ENCODE measurements around the gene MUC22. TPM values are rescaled to one million over a fixed set of nuclear protein-coding genes. Genes with fewer than 3 reads are reported as not detected.

MUC22 gene
- total and polyA plus RNA-seq, 2 of the 4 experiments (the other 2 are of a cell fraction) = 0.02 TPM; not detected in 1

DNA sequence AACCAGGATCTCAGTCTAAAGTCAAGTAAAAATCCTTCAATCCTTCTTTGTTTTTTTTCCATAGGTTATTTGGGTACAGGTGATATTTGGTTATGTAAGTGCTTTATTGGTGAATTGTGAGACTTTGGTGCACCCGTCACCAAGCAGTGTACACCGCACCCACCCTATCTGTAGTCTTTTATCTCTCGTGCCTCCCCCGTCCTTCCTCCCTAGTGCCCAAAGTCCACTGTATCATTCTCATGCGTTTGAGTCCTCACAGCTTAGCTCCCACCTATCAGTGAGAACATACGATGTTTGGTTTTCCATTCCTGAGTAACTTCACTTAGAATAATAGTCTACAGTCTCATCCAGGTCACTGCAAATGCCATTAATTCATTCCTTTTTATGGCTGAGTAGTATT, 879 bp downstream of the MUC22 start:
- no peak overlapping the region for H3K4me2 ChIP-seq (ENCODE audit: low read depth, low read length)
- no peak overlapping the region for H3K4me3 ChIP-seq (ENCODE audit: insufficient read depth, low read depth, low read length)
- DNase-seq (no peak), ATAC-seq (ENCODE audit: low read depth) (no peak)
- no peak overlapping the region for H2BK120ac ChIP-seq (ENCODE audit: low read depth, low read length)
- intact Hi-C loops (cut with micrococcal nuclease) (no loop called here), in situ Hi-C loops (cut with MboI; ENCODE audit: low sequenced_read_pairs) (no loop called here), dilution Hi-C loops (cut with HindIII; ENCODE audit: low sequenced_read_pairs, unreplicated experiment) (no loop called here)
- no peaks in the 10 kb centered on the region for H4K20me1 ChIP-seq (ENCODE audit: insufficient read depth, low read length)
- no peaks in the 10 kb centered on the region for H3K79me1 ChIP-seq (ENCODE audit: low read depth in 1 of 2, low read length in 2 of 2)
- H4K8ac ChIP-seq (ENCODE audit: low read depth in 2 of 2, low read length in 2 of 2) = no peak overlapping the region
- 81% methylated on average over 3 of the region's 6 CpGs; no CpG with 5 or more reads in 1 of the 2 experiments for WGBS, 2 experiments (ENCODE audit: extremely low coverage in 2 of 2, insufficient read length in 1 of 2)
- H3K36me3 ChIP-seq (ENCODE audit: control insufficient read depth, insufficient read depth, low read length) = no peaks in the 10 kb centered on the region
- no peak overlapping the region for H3K4ac ChIP-seq (ENCODE audit: low read depth, low read length)
- no peak overlapping the region for H3K27ac ChIP-seq (ENCODE audit: insufficient read depth, low read length)
- no peak overlapping the region for H2BK5ac ChIP-seq (ENCODE audit: low read depth, low read length, poor library complexity, severe bottlenecking)
- H2AFZ ChIP-seq (replicated peaks; ENCODE audit: low read length, poor library complexity) = no peak overlapping the region
- H2AK5ac ChIP-seq (ENCODE audit: low read depth, low read length) = no peak overlapping the region
- POLR2A ChIA-PET (ENCODE audit: unreplicated experiment) = no interaction called here
- no peak overlapping the region for H3K14ac ChIP-seq (replicated peaks; ENCODE audit: low read depth, low read length)
- H3K27me3 ChIP-seq (ENCODE audit: control insufficient read depth, insufficient read depth, low read length) = 0 out of 2 replicates have a peak, but pooled peaks cover 1% of the 10 kb centered on the region
- no peak overlapping the region for H2AK9ac ChIP-seq (replicated peaks; ENCODE audit: low read depth, low read length, poor library complexity)
- TF ChIP-seq ELK1 (IDR thresholded peaks at IDR 0.05; ENCODE audit: borderline replicate concordance, low read depth, low read length) (no peak), SMC3 (IDR thresholded peaks at IDR 0.05; ENCODE audit: low read depth, low read length) (no peak), NFE2L2 (IDR thresholded peaks at IDR 0.05; ENCODE audit: low read depth, low read length) (no peak), RCOR1 (IDR thresholded peaks at IDR 0.05; ENCODE audit: insufficient replicate concordance, low read length) (no peak), MAZ (IDR thresholded peaks at IDR 0.05; ENCODE audit: borderline replicate concordance, low read depth, low read length) (no peak), CHD1 (IDR thresholded peaks at IDR 0.05; ENCODE audit: low read depth, low read length) (no peak), CEBPB (IDR thresholded peaks at IDR 0.05; ENCODE audit: low read depth, low read length) (no peak), RAD21 (IDR thresholded peaks at IDR 0.05; ENCODE audit: low read length) (no peak), BHLHE40 (IDR thresholded peaks at IDR 0.05; ENCODE audit: low read depth, low read length) (no peak)
- TF ChIP-seq, protein P1, sequence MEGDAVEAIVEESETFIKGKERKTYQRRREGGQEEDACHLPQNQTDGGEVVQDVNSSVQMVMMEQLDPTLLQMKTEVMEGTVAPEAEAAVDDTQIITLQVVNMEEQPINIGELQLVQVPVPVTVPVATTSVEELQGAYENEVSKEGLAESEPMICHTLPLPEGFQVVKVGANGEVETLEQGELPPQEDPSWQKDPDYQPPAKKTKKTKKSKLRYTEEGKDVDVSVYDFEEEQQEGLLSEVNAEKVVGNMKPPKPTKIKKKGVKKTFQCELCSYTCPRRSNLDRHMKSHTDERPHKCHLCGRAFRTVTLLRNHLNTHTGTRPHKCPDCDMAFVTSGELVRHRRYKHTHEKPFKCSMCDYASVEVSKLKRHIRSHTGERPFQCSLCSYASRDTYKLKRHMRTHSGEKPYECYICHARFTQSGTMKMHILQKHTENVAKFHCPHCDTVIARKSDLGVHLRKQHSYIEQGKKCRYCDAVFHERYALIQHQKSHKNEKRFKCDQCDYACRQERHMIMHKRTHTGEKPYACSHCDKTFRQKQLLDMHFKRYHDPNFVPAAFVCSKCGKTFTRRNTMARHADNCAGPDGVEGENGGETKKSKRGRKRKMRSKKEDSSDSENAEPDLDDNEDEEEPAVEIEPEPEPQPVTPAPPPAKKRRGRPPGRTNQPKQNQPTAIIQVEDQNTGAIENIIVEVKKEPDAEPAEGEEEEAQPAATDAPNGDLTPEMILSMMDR (conservative IDR thresholded peaks at IDR 0.05; ENCODE audit: low read depth, low read length) = no peak
- no TSS peak for BruUV-seq (replicated peaks)
- H3K9me3 ChIP-seq (ENCODE audit: control insufficient read depth, insufficient read depth, low read length) = no peaks in the 10 kb centered on the region; the same call in 1 of the 2 replicates
- no peak overlapping the region for H2BK15ac ChIP-seq (ENCODE audit: low read depth, low read length)
- no peak overlapping the region for H2BK20ac ChIP-seq (ENCODE audit: low read depth, low read length)
- H3K23ac ChIP-seq (ENCODE audit: low read depth, low read length) = no peak overlapping the region
- peaks cover 3% of the 10 kb centered on the region; the same call in 1 of the 2 replicates for H3K9me1 ChIP-seq (ENCODE audit: insufficient read depth, low read length)
- H3K18ac ChIP-seq (ENCODE audit: low read depth, low read length) = no peak overlapping the region
- CTCF ChIA-PET = no interaction called here
- no peak overlapping the region for H3K9ac ChIP-seq (ENCODE audit: low read depth, low read length)
- peaks cover 5% of the 10 kb centered on the region for H3K4me1 ChIP-seq (ENCODE audit: control insufficient read depth, insufficient read depth, low read length)
- H3K56ac ChIP-seq (ENCODE audit: extremely low read depth, insufficient read depth, low read length) = no peak overlapping the region
- H4K5ac ChIP-seq (ENCODE audit: low read depth, low read length) = no peak overlapping the region
- H4K91ac ChIP-seq (ENCODE audit: insufficient read depth, low read depth, low read length) = no peak overlapping the region

Measured in IMR-90 (cell line).